PC-3 (cell line): Measurements from ENCODE around the gene TYK2. TPM values are rescaled to one million over a fixed set of nuclear protein-coding genes. Genes with fewer than 3 reads are reported as not detected.

Source experiments
- ATAC-seq: fragments of 200-7000 bp; cut with Tn5 transposase; 2 replicates; pipeline ENCODE4 v1.9.1; 2020; ENCODE audit warnings: mild to moderate bottlenecking, moderate library complexity
- BruUV-seq: library from RNA; stranded (reverse); fragments of 400-500 nt; replicated peaks from 2 replicates; lab custom pipeline; 2021; lab: Mats Ljungman, UMichigan
- CTCF ChIA-PET: fragments of 300-600 bp; sonication (Branson Sonifier 250); formaldehyde crosslinking; loops from one replicate; lab custom pipeline; 2022; ENCODE audit warnings: antibody characterized with exemption; lab: Charles Lee
- POLR2A ChIA-PET: fragments of 300-600 bp; sonication (Branson Sonifier 250); formaldehyde crosslinking; loops from one replicate; lab custom pipeline; 2022; ENCODE audit warnings: antibody characterized with exemption; ENCODE audit not compliant: unreplicated experiment; lab: Charles Lee
- DNase-seq: peaks from one replicate; pipeline ENCODE4 v3.0.0-alpha.2; 2015
- H2AFZ ChIP-seq: fragments of 300-600 bp; sonication (generic); 2 replicates; pipeline ENCODE4 v1.6.0; 2016; ENCODE audit warnings: antibody characterized with exemption, low read length
- H3F3A ChIP-seq: fragments of 300-600 bp; sonication (generic); one replicate; pipeline ENCODE4 v1.6.0; 2017; ENCODE audit warnings: antibody characterized with exemption, low read length, control low read depth, mild to moderate bottlenecking; ENCODE audit not compliant: unreplicated experiment
- H3K27ac ChIP-seq: fragments of 300-600 bp; sonication (generic); 2 replicates; pipeline ENCODE4 v1.5.1; 2016; ENCODE audit warnings: mild to moderate bottlenecking, low read length
- H3K27me3 ChIP-seq: fragments of 300-600 bp; sonication (generic); 2 replicates; pipeline ENCODE4 v1.6.1; 2016; ENCODE audit warnings: low read length, mixed read lengths
- H3K36me3 ChIP-seq: fragments of 300-600 bp; sonication (generic); 2 replicates; pipeline ENCODE4 v1.6.1; 2016; ENCODE audit warnings: low read depth, mixed run types, low read length, mixed read lengths
- H3K4me1 ChIP-seq: fragments of 300-600 bp; sonication (generic); 2 replicates; pipeline ENCODE4 v1.5.1; 2016; ENCODE audit warnings: low read length; ENCODE audit not compliant: insufficient read depth
- H3K4me2 ChIP-seq: fragments of 300-600 bp; sonication (generic); 2 replicates; pipeline ENCODE4 v1.6.0; 2016; ENCODE audit warnings: low read length
- H3K4me3 ChIP-seq: fragments of 300-600 bp; sonication (generic); 2 replicates; pipeline ENCODE4 v1.5.1; 2016; ENCODE audit warnings: mild to moderate bottlenecking, low read length, mixed read lengths
- H3K79me2 ChIP-seq: fragments of 300-600 bp; sonication (generic); 2 replicates; pipeline ENCODE4 v1.6.1; 2017; ENCODE audit warnings: low read length, mixed read lengths
- H3K9ac ChIP-seq: fragments of 300-600 bp; sonication (generic); 2 replicates; pipeline ENCODE4 v1.6.0; 2016; ENCODE audit warnings: mild to moderate bottlenecking, low read length
- H3K9me2 ChIP-seq: fragments of 300-600 bp; sonication (generic); replicated peaks from 2 replicates; pipeline ENCODE4 v1.6.1; 2016; ENCODE audit warnings: mixed run types, low read length, mixed read lengths
- H3K9me3 ChIP-seq: fragments of 300-600 bp; sonication (generic); 2 replicates; pipeline ENCODE4 v1.6.1; 2016; ENCODE audit warnings: low read length, mixed read lengths
- H4K20me1 ChIP-seq: fragments of 300-600 bp; sonication (generic); 2 replicates; pipeline ENCODE4 v1.6.1; 2016; ENCODE audit warnings: low read length, mixed read lengths
- CTCF ChIP-seq: fragments of 300-600 bp; sonication (generic); conservative IDR thresholded peaks from 2 replicates; pipeline ENCODE4 v1.5.1; 2017; ENCODE audit warnings: antibody characterized with exemption, low read depth, mild to moderate bottlenecking, low read length
- EZH2 ChIP-seq: fragments of 300-600 bp; sonication (generic); IDR thresholded peaks from one replicate; pipeline ENCODE4 v1.6.1; 2017; ENCODE audit warnings: antibody characterized with exemption, mild to moderate bottlenecking, low read length; ENCODE audit not compliant: unreplicated experiment
- EZH2phosphoT487 ChIP-seq: fragments of 300-600 bp; sonication (generic); IDR thresholded peaks from 2 replicates; pipeline ENCODE4 v1.6.1; 2018; ENCODE audit warnings: mild to moderate bottlenecking, antibody characterized with exemption, low read length, borderline replicate concordance
- intact Hi-C: fragments of 100-400 bp; cut with micrococcal nuclease; formaldehyde crosslinking; loops from 2 replicates; pipeline ENCODE4 v1.9.0; 2023
- total RNA-seq: library from RNA; depleted of rRNA; stranded (reverse); fragments of >200 nt; gene quantifications from 2 replicates; pipeline ENCODE4 v1.2.3, GENCODE V29; 2014

TYK2 gene
- total RNA-seq, 1 experiment from 2014 or later = 177 TPM

GRCh38 chr19:10398819-10399218, 18.4 kb upstream of the TYK2 start:
- H2AFZ ChIP-seq = no peak overlapping the region
- H3K4me3 ChIP-seq = no peak overlapping the region
- H3K4me2 ChIP-seq = no peak overlapping the region
- DNase-seq (no peak), ATAC-seq (no peak)
- CTCF ChIA-PET = no interaction called here
- H3K9me3 ChIP-seq = no peaks in the 10 kb centered on the region
- no TSS peak for BruUV-seq
- POLR2A ChIA-PET = no interaction called here
- H3K9ac ChIP-seq = no peak overlapping the region
- no peak overlapping the region for H3K27ac ChIP-seq
- H4K20me1 ChIP-seq = peaks cover 41% of the 10 kb centered on the region
- H3K9me2 ChIP-seq = no peaks in the 10 kb centered on the region
- intact Hi-C loops = no loop called here
- H3K4me1 ChIP-seq = peaks cover 18% of the 10 kb centered on the region
- TF ChIP-seq EZH2phosphoT487 (no peak), CTCF (no peak), EZH2 (no peak)
- H3K36me3 ChIP-seq = peaks cover 34% of the 10 kb centered on the region
- H3K27me3 ChIP-seq = no peaks in the 10 kb centered on the region
- H3F3A ChIP-seq = no peaks in the 10 kb centered on the region
- peaks cover 72% of the 10 kb centered on the region for H3K79me2 ChIP-seq

- H3K4me1 ChIP-seq = peaks cover 5% of the 10 kb centered on the region
- DNase-seq (no peak), ATAC-seq (no peak)
- no peak overlapping the region for H3K4me3 ChIP-seq
- ChIA-PET CTCF (no interaction called here), POLR2A (no interaction called here)
- no peak overlapping the region for H2AFZ ChIP-seq
- H4K20me1 ChIP-seq = peaks cover 32% of the 10 kb centered on the region
- peaks cover 47% of the 10 kb centered on the region for H3K79me2 ChIP-seq
- no peak overlapping the region for H3K27ac ChIP-seq
- no peaks in the 10 kb centered on the region for H3K27me3 ChIP-seq
- H3K9me2 ChIP-seq = no peaks in the 10 kb centered on the region
- H3K4me2 ChIP-seq = no peak overlapping the region
- H3F3A ChIP-seq = no peaks in the 10 kb centered on the region
- no peak overlapping the region for H3K9ac ChIP-seq
- H3K9me3 ChIP-seq = no peaks in the 10 kb centered on the region
- no peak for TF ChIP-seq EZH2phosphoT487
- TF ChIP-seq CTCF = no peak
- no peak for TF ChIP-seq EZH2
- BruUV-seq = no TSS peak
- H3K36me3 ChIP-seq = peaks cover 41% of the 10 kb centered on the region
- intact Hi-C loops = no loop called here
These were observed 15.5 kb upstream of the TYK2 start for GRCh38 chr19:10395917-10396316.

- BruUV-seq = TSS peak; percentile 67
- Histone ChIP-seq H3F3A (no peaks in the 10 kb centered on the region), H3K4me3 (no peak overlapping the region), H4K20me1 (peaks cover 27% of the 10 kb centered on the region), H2AFZ (no peak overlapping the region), H3K27ac (no peak overlapping the region), H3K36me3 (peaks cover 43% of the 10 kb centered on the region), H3K27me3 (no peaks in the 10 kb centered on the region), H3K9ac (no peak overlapping the region), H3K4me1 (no peaks in the 10 kb centered on the region), H3K4me2 (no peak overlapping the region), H3K9me2 (no peaks in the 10 kb centered on the region), H3K79me2 (peaks cover 42% of the 10 kb centered on the region), H3K9me3 (no peaks in the 10 kb centered on the region)
- TF ChIP-seq CTCF (no peak), EZH2phosphoT487 (no peak), EZH2 (no peak)
- CTCF ChIA-PET = no interaction called here
- POLR2A ChIA-PET = no interaction called here
- ATAC-seq = no peak
- intact Hi-C loops = no loop called here
- DNase-seq = no peak
These were observed 15.1 kb upstream of the TYK2 start for GRCh38 chr19:10395436-10395835.
